NCI-H510A (cell line): ENCODE results near the gene PHACTR1.

Source experiments
- DNase-seq: peaks from one replicate; lab custom pipeline; 2025; lab: John Stamatoyannopoulos, UW

The PHACTR1 gene

GRCh38 chr6:12992770-12993169 lies 276.2 kb downstream of the PHACTR1 start:
- no peak for DNase-seq

- DNase-seq = no peak
These were observed 276.8 kb downstream of the PHACTR1 start for GRCh38 chr6:12993283-12993898.

- DNase-seq = no peak
These were observed 278.9 kb downstream of the PHACTR1 start for GRCh38 chr6:12995419-12995818.

GRCh38 chr6:13000537-13000936 lies 284.0 kb downstream of the PHACTR1 start:
- no peak for DNase-seq

- no peak for DNase-seq
These were observed 285.4 kb downstream of the PHACTR1 start for GRCh38 chr6:13001927-13002326.

- no peak for DNase-seq
These were observed 288.0 kb downstream of the PHACTR1 start for GRCh38 chr6:13004601-13005000.

GRCh38 chr6:13005994-13006393 lies 289.4 kb downstream of the PHACTR1 start:
- DNase-seq = no peak

GRCh38 chr6:13006578-13007300 lies 290.2 kb downstream of the PHACTR1 start:
- DNase-seq = no peak

GRCh38 chr6:13007744-13008143 lies 291.2 kb downstream of the PHACTR1 start:
- no peak for DNase-seq

- DNase-seq = no peak
These were observed 292.5 kb downstream of the PHACTR1 start for GRCh38 chr6:13009031-13009430.

GRCh38 chr6:13009461-13009860 lies 292.9 kb downstream of the PHACTR1 start:
- DNase-seq = no peak

GRCh38 chr6:13011612-13012146 lies 295.1 kb downstream of the PHACTR1 start:
- no peak for DNase-seq

GRCh38 chr6:13012296-13012695 lies 295.7 kb downstream of the PHACTR1 start:
- DNase-seq = no peak

- no peak for DNase-seq
These were observed 296.6 kb downstream of the PHACTR1 start for GRCh38 chr6:13012977-13013680.

- DNase-seq = no peak
These were observed 297.3 kb downstream of the PHACTR1 start for GRCh38 chr6:13013681-13014503.

- no peak for DNase-seq
These were observed 298.2 kb downstream of the PHACTR1 start for GRCh38 chr6:13014504-13015378.

- DNase-seq = no peak
These were observed 298.8 kb downstream of the PHACTR1 start for GRCh38 chr6:13015379-13015681.

- no peak for DNase-seq
These were observed 308.0 kb downstream of the PHACTR1 start for GRCh38 chr6:13024616-13025015.

GRCh38 chr6:13025893-13026499 lies 309.4 kb downstream of the PHACTR1 start:
- no peak for DNase-seq

GRCh38 chr6:13026557-13026956 lies 310.0 kb downstream of the PHACTR1 start:
- DNase-seq = no peak

GRCh38 chr6:13027207-13027606 lies 310.6 kb downstream of the PHACTR1 start:
- no peak for DNase-seq
